ENCODE results near the gene MSRB1.

GRCh38 chr16:1922357-1922756 lies 20.6 kb downstream of the MSRB1 start:
- TF ChIP-seq EHMT2 (IDR thresholded peaks at IDR 0.05; ENCODE audit: borderline replicate concordance, low read depth, low read length) (no peak), ZNF550 (CRISPR knock-in tag; IDR thresholded peaks at IDR 0.05; ENCODE audit: borderline replicate concordance) (no peak), SNAPC2 (CRISPR knock-in tag; IDR thresholded peaks at IDR 0.05) (no peak), FOXJ3 (CRISPR knock-in tag; IDR thresholded peaks at IDR 0.05; ENCODE audit: borderline replicate concordance) (no peak)

Measured in HepG2 (cell line).